CD14-positive monocyte (primary cell): ENCODE measurements around the gene ARNT2. TPM values are rescaled to one million over a fixed set of nuclear protein-coding genes. Genes with fewer than 3 reads are reported as not detected.

Experiments used
- DNase-seq, 3 donors: peaks; one replicate each; pipeline ENCODE4 v3.0.0-alpha.2; 2011 to 2022
- H2AFZ ChIP-seq: 2 replicates; pipeline ENCODE4 v1.6.0; 2012; ENCODE audit warnings: mild to moderate bottlenecking, low read depth, low read length, inconsistent platforms; ENCODE audit not compliant: insufficient read depth, poor library complexity, severe bottlenecking
- H3K27ac ChIP-seq, 2 donors: 1 replicate in 1 of 2; 2 replicates in 1 of 2; pipeline ENCODE4 v1.5.1; 2012 to 2013; ENCODE audit warnings: low read length in 2 of 2, control low read depth in 1 of 2, inconsistent platforms in 1 of 2, low read depth in 1 of 2, mild to moderate bottlenecking in 1 of 2
- H3K27me3 ChIP-seq, 2 donors: one replicate each; pipeline versions ENCODE4 v1.6.0 to v1.6.1; 2011 to 2013; ENCODE audit warnings: low read length in 2 of 2; ENCODE audit not compliant: control insufficient read depth in 2 of 2, insufficient read depth in 2 of 2
- H3K36me3 ChIP-seq, 2 donors: replicated peaks in 1 of 2; 1 replicate in 1 of 2; 2 replicates in 1 of 2; pipeline versions ENCODE4 v1.5.1 to v1.6.1; 2012 to 2013; ENCODE audit warnings: low read length in 2 of 2, control low read depth in 1 of 2, inconsistent platforms in 1 of 2, mild to moderate bottlenecking in 1 of 2; ENCODE audit not compliant: insufficient read depth in 2 of 2, control insufficient read depth in 1 of 2
- H3K4me1 ChIP-seq, 2 donors: 1 replicate in 1 of 2; 2 replicates in 1 of 2; pipeline versions ENCODE4 v1.5.1 to v1.6.1; 2012 to 2013; ENCODE audit warnings: low read length in 2 of 2, control low read depth in 1 of 2, inconsistent platforms in 1 of 2, mild to moderate bottlenecking in 1 of 2, moderate library complexity in 1 of 2; ENCODE audit not compliant: insufficient read depth in 2 of 2, control insufficient read depth in 1 of 2
- H3K4me2 ChIP-seq: replicated peaks from 2 replicates; pipeline ENCODE3; 2012; ENCODE audit warnings: low read length, moderate library complexity, mild to moderate bottlenecking; ENCODE audit not compliant: poor library complexity, severe bottlenecking; ENCODE audit errors: extremely low read depth
- H3K4me3 ChIP-seq, 3 experiments: fragments of 200-600 bp in 1 of 3; sonication (generic) in 1 of 3; replicated peaks in 1 of 3; 1 replicate in 2 of 3; 2 replicates in 1 of 3; pipeline ENCODE4 v1.5.1; 2011 to 2013; ENCODE audit warnings: low read length in 3 of 3, mild to moderate bottlenecking in 3 of 3, control low read depth in 2 of 3, low read depth in 2 of 3, inconsistent platforms in 1 of 3, moderate library complexity in 1 of 3
- H3K79me2 ChIP-seq: 2 replicates; pipeline ENCODE4 v1.6.0; 2012; ENCODE audit warnings: mild to moderate bottlenecking, control low read depth, inconsistent platforms, low read length, moderate library complexity; ENCODE audit not compliant: insufficient read depth
- H3K9ac ChIP-seq: 2 replicates; pipeline ENCODE4 v1.6.0; 2017; ENCODE audit warnings: low read length, mild to moderate bottlenecking; ENCODE audit not compliant: insufficient read depth, poor library complexity, severe bottlenecking
- H3K9me3 ChIP-seq, 2 donors: replicated peaks in 1 of 2; 1 replicate in 1 of 2; 2 replicates in 1 of 2; pipeline versions ENCODE4 v1.5.1 to v1.6.1; 2012 to 2013; ENCODE audit warnings: low read length in 2 of 2, control low read depth in 1 of 2; ENCODE audit not compliant: control insufficient read depth in 1 of 2, insufficient read depth in 1 of 2
- H4K20me1 ChIP-seq: 2 replicates; pipeline ENCODE4 v1.6.0; 2012; ENCODE audit warnings: mild to moderate bottlenecking, low read length, control low read depth, moderate library complexity; ENCODE audit not compliant: insufficient read depth
- H3K27ac Mint-ChIP-seq, 7 donors: one replicate each; pipeline ENCODE4 v1.8.0; 2020; ENCODE audit warnings: mild to moderate bottlenecking in 7 of 7, mixed read lengths in 7 of 7, moderate library complexity in 6 of 7, inconsistent platforms in 2 of 7
- H3K27me3 Mint-ChIP-seq, 3 donors: one replicate each; pipeline ENCODE4 v1.8.0; 2021 to 2022; ENCODE audit warnings: low read depth in 3 of 3, mild to moderate bottlenecking in 3 of 3, mixed read lengths in 3 of 3, moderate library complexity in 3 of 3, inconsistent platforms in 1 of 3
- H3K36me3 Mint-ChIP-seq, 2 donors: one replicate each; pipeline ENCODE4 v1.8.0; 2020; ENCODE audit warnings: mixed read lengths in 2 of 2, inconsistent platforms in 1 of 2, mild to moderate bottlenecking in 1 of 2
- H3K4me1 Mint-ChIP-seq: one replicate; pipeline ENCODE4 v1.8.0; 2020; ENCODE audit warnings: mild to moderate bottlenecking, mixed read lengths
- H3K4me3 Mint-ChIP-seq, 2 donors: one replicate each; pipeline ENCODE4 v1.8.0; 2020; ENCODE audit warnings: mild to moderate bottlenecking in 2 of 2, mixed read lengths in 2 of 2, moderate library complexity in 1 of 2
- H3K9me3 Mint-ChIP-seq, 7 donors: one replicate each; pipeline ENCODE4 v1.8.0; 2020 to 2022; ENCODE audit warnings: mixed read lengths in 7 of 7, mild to moderate bottlenecking in 6 of 7, moderate library complexity in 6 of 7, inconsistent platforms in 2 of 7
- WGBS: methylation state at CpG from one replicate; pipeline ENCODE4 v1.1.5; 2013; ENCODE audit warnings: missing lambda C conversion rate; ENCODE audit not compliant: insufficient coverage; 5-methylcytosine and 5-hydroxymethylcytosine counted together
- intact Hi-C, 2 donors: fragments of 100-400 bp; cut with micrococcal nuclease; formaldehyde crosslinking; loops; one replicate each; pipeline versions ENCODE4 v1.15.0 to v1.15.1; 2023
- polyA plus RNA-seq, 3 donors: library from polyadenylated mRNA; depleted of rRNA in 1 of 3; unstranded in 2 of 3; stranded (reverse) in 1 of 3; fragments of 300-500 nt in 2 of 3; fragments of >200 nt in 1 of 3; fragmentation: Illumina TruSeq in 2 of 3; gene quantifications; 1 replicate in 2 of 3; 2 replicates in 1 of 3; pipeline ENCODE4 v1.2.3, GENCODE V29; 2012 to 2021
- TF ChIP-seq, protein P1 (sequence below): fragments of 200-600 bp; IDR thresholded peaks from one replicate; pipeline ENCODE4 v1.8.0; 2022; ENCODE audit warnings: antibody characterized with exemption, mild to moderate bottlenecking

ARNT2 gene
- polyA plus RNA-seq, 3 donors: not detected

- intact Hi-C loops: no loop called here
- peak overlapping the region in 1 of 2 donors; percentile 36 for H3K4me3 Mint-ChIP-seq
- H3K36me3 ChIP-seq: no peaks in the 10 kb centered on the region
Observed at GRCh38 chr15:80591471-80591870, 187.3 kb downstream of the ARNT2 start.

GRCh38 chr15:80591938-80592825, 188.0 kb downstream of the ARNT2 start:
- Histone ChIP-seq H2AFZ (no peak overlapping the region), H3K27ac (no peak overlapping the region), H3K27me3 (no peaks in the 10 kb centered on the region), H3K9me3 (no peaks in the 10 kb centered on the region), H3K4me1 (no peaks in the 10 kb centered on the region), H3K9ac (no peak overlapping the region), H4K20me1 (no peaks in the 10 kb centered on the region), H3K4me2 (no peak overlapping the region), H3K36me3 (no peaks in the 10 kb centered on the region), H3K4me3 (no peak overlapping the region), H3K79me2 (no peaks in the 10 kb centered on the region)
- Mint-ChIP-seq H3K4me1 (no peaks in the 10 kb centered on the region), H3K9me3 (no peaks in the 10 kb centered on the region), H3K36me3 (no peaks in the 10 kb centered on the region), H3K4me3 (no peak overlapping the region), H3K27ac (no peak overlapping the region), H3K27me3 (peaks cover 1 to 3% (median 2%) of the 10 kb centered on the region in 3 donors)
- WGBS: 82% methylated on average over 7 of the region's 10 CpGs
- intact Hi-C loops: no loop called here
- TF ChIP-seq, protein P1, sequence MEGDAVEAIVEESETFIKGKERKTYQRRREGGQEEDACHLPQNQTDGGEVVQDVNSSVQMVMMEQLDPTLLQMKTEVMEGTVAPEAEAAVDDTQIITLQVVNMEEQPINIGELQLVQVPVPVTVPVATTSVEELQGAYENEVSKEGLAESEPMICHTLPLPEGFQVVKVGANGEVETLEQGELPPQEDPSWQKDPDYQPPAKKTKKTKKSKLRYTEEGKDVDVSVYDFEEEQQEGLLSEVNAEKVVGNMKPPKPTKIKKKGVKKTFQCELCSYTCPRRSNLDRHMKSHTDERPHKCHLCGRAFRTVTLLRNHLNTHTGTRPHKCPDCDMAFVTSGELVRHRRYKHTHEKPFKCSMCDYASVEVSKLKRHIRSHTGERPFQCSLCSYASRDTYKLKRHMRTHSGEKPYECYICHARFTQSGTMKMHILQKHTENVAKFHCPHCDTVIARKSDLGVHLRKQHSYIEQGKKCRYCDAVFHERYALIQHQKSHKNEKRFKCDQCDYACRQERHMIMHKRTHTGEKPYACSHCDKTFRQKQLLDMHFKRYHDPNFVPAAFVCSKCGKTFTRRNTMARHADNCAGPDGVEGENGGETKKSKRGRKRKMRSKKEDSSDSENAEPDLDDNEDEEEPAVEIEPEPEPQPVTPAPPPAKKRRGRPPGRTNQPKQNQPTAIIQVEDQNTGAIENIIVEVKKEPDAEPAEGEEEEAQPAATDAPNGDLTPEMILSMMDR: no peak
- no peak for DNase-seq

More at GRCh38 chr15:80591471-80591870, 187.3 kb downstream of the ARNT2 start:
- TF ChIP-seq, protein P1: no peak
- Histone ChIP-seq H3K9me3 (no peaks in the 10 kb centered on the region), H3K4me1 (no peaks in the 10 kb centered on the region), H3K79me2 (no peaks in the 10 kb centered on the region), H3K9ac (no peak overlapping the region), H2AFZ (no peak overlapping the region), H3K27ac (no peak overlapping the region), H3K4me2 (no peak overlapping the region), H4K20me1 (no peaks in the 10 kb centered on the region), H3K4me3 (no peak overlapping the region), H3K27me3 (no peaks in the 10 kb centered on the region)
- no peaks in the 10 kb centered on the region for H3K9me3 Mint-ChIP-seq
- peaks cover under 1 to 3% (median 1%) of the 10 kb centered on the region in 3 donors for H3K27me3 Mint-ChIP-seq
- no peak overlapping the region for H3K27ac Mint-ChIP-seq
- DNase-seq: no peak
- no peaks in the 10 kb centered on the region for H3K4me1 Mint-ChIP-seq
- 95% methylated on average over 10 of the region's 23 CpGs for WGBS
- H3K36me3 Mint-ChIP-seq: no peaks in the 10 kb centered on the region
